Endothelial cell of umbilical vein (primary cell): ENCODE measurements around the gene TBP. TPM values are rescaled to one million over a fixed set of nuclear protein-coding genes. Genes with fewer than 3 reads are reported as not detected.

Source experiments
- BruUV-seq: library from RNA; stranded (reverse); fragments of 400-500 nt; replicated peaks from 2 replicates; lab custom pipeline; 2021; lab: Mats Ljungman, UMichigan
- CTCF ChIA-PET: fragments of 300-600, 350-600 bp; sonication (Branson Sonifier 250); formaldehyde crosslinking; loops from one replicate; lab custom pipeline; 2021; ENCODE audit warnings: antibody characterized with exemption, inconsistent platforms; lab: Charles Lee
- POLR2A ChIA-PET: fragments of 300-600, 350-600 bp; sonication (Branson Sonifier 250); formaldehyde crosslinking; loops from one replicate; lab custom pipeline; 2021; ENCODE audit warnings: antibody characterized with exemption, inconsistent platforms; lab: Charles Lee
- DNase-seq: peaks from one replicate; pipeline ENCODE4 v3.0.0-alpha.2; 2011; ENCODE audit warnings: low read depth, low spot score
- FAIRE-seq: peaks from 2 replicates; lab custom pipeline; 2011; peaks lifted over from hg19 to GRCh38; lab: Jason Lieb, UNC
- H2AFZ ChIP-seq: 2 replicates; pipeline ENCODE4 v1.6.0; 2012; ENCODE audit warnings: low read depth, low read length, control low read depth, inconsistent platforms
- H3K27ac ChIP-seq: 2 replicates; pipeline ENCODE4 v1.5.1; 2011; ENCODE audit warnings: low read depth, mild to moderate bottlenecking, control low read depth, low read length, moderate library complexity; ENCODE audit not compliant: insufficient read depth
- H3K27me3 ChIP-seq, 2 experiments: 2 replicates each; pipeline versions ENCODE4 v1.6.0 to v1.6.1; 2011; ENCODE audit warnings: low read length in 2 of 2, mixed read lengths in 1 of 2; ENCODE audit not compliant: control insufficient read depth in 2 of 2, insufficient read depth in 2 of 2
- H3K36me3 ChIP-seq, 2 experiments: 2 replicates in 1 of 2; 3 replicates in 1 of 2; pipeline ENCODE4 v1.5.1; 2011; ENCODE audit warnings: low read length in 2 of 2, mild to moderate bottlenecking in 1 of 2, moderate library complexity in 1 of 2; ENCODE audit not compliant: control insufficient read depth in 2 of 2, insufficient read depth in 2 of 2; ENCODE audit errors: extremely low read depth in 1 of 2
- H3K4me1 ChIP-seq: 3 replicates; pipeline ENCODE4 v1.5.1; 2011; ENCODE audit warnings: mild to moderate bottlenecking, low read length; ENCODE audit not compliant: control insufficient read depth, insufficient read depth; ENCODE audit errors: extremely low read depth
- H3K4me2 ChIP-seq: 2 replicates; pipeline ENCODE4 v1.6.1; 2011; ENCODE audit warnings: low read length, control low read depth, mixed read lengths; ENCODE audit not compliant: insufficient read depth
- H3K4me3 ChIP-seq, 3 experiments: fragments of 200-600 bp in 1 of 3; sonication (generic), shearing (Covaris generic) in 1 of 3; replicated peaks in 1 of 3; 2 replicates each; pipeline ENCODE4 v1.5.1; 2011 to 2016; ENCODE audit warnings: control low read depth in 3 of 3, low read length in 3 of 3, mild to moderate bottlenecking in 2 of 3, inconsistent platforms in 1 of 3, low read depth in 1 of 3, moderate library complexity in 1 of 3; ENCODE audit not compliant: insufficient read depth in 1 of 3
- H3K79me2 ChIP-seq: 2 replicates; pipeline ENCODE4 v1.6.0; 2012; ENCODE audit warnings: low read length, inconsistent platforms; ENCODE audit not compliant: control insufficient read depth, insufficient read depth
- H3K9ac ChIP-seq: replicated peaks from 2 replicates; pipeline ENCODE3; 2011; ENCODE audit warnings: low read length, control low read depth; ENCODE audit not compliant: insufficient read depth; ENCODE audit errors: extremely low read depth
- H3K9me1 ChIP-seq: replicated peaks from 3 replicates; pipeline ENCODE4 v1.6.0; 2011; ENCODE audit warnings: mild to moderate bottlenecking, low read length; ENCODE audit not compliant: control insufficient read depth, insufficient read depth; ENCODE audit errors: extremely low read depth
- H3K9me3 ChIP-seq: replicated peaks from 2 replicates; pipeline ENCODE4 v1.5.1; 2012; ENCODE audit warnings: low read length, inconsistent platforms; ENCODE audit not compliant: control insufficient read depth, insufficient read depth
- H4K20me1 ChIP-seq: replicated peaks from 2 replicates; pipeline ENCODE3; 2011; ENCODE audit warnings: mild to moderate bottlenecking, low read length; ENCODE audit not compliant: control insufficient read depth, insufficient read depth; ENCODE audit errors: extremely low read depth
- EZH2 ChIP-seq: IDR thresholded peaks from 2 replicates; pipeline ENCODE4 v1.6.1; 2012; ENCODE audit warnings: borderline replicate concordance, low read depth, mild to moderate bottlenecking, moderate library complexity, low read length, inconsistent platforms; ENCODE audit not compliant: severe bottlenecking
- FOS ChIP-seq: IDR thresholded peaks from 2 replicates; pipeline ENCODE4 v1.6.1; 2011; ENCODE audit warnings: mild to moderate bottlenecking, low read length, moderate library complexity, borderline replicate concordance; ENCODE audit not compliant: insufficient read depth
- GATA2 ChIP-seq: IDR thresholded peaks from 2 replicates; pipeline ENCODE4 v1.7.0; 2011; ENCODE audit warnings: low read depth, mild to moderate bottlenecking, moderate library complexity, mixed read lengths, low read length; ENCODE audit not compliant: insufficient read length, insufficient read depth
- JUN ChIP-seq: IDR thresholded peaks from 2 replicates; pipeline ENCODE4 v1.6.1; 2011; ENCODE audit warnings: borderline replicate concordance, low read depth; ENCODE audit not compliant: insufficient read length, insufficient read depth
- MYC ChIP-seq: IDR thresholded peaks from one replicate; pipeline ENCODE4 v1.6.1; 2011; ENCODE audit warnings: mild to moderate bottlenecking, low read depth, low read length
- POLR2A ChIP-seq: IDR thresholded peaks from 2 replicates; pipeline ENCODE4 v1.6.1; 2012; ENCODE audit warnings: low read depth, mild to moderate bottlenecking, control low read depth, low read length
- POLR2AphosphoS5 ChIP-seq: IDR thresholded peaks from 2 replicates; pipeline ENCODE4 v1.6.1; 2012; ENCODE audit warnings: low read depth, mild to moderate bottlenecking, control low read depth, low read length, moderate library complexity; ENCODE audit not compliant: insufficient read depth
- dilution Hi-C: fragments of 300-500 bp; cut with MboI; formaldehyde crosslinking; loops from one replicate; pipeline ENCODE4 v1.15.0; 2019; ENCODE audit warnings: low sequenced_read_pairs; ENCODE audit not compliant: extremely low pct_ligation_motif_present
- intact Hi-C: fragments of 100-400 bp; cut with micrococcal nuclease; formaldehyde crosslinking; loops from one replicate; pipeline ENCODE4 v1.10.0; 2022
- polyA plus RNA-seq, 4 experiments: library from polyadenylated mRNA; depleted of rRNA in 3 of 4; stranded (reverse) in 3 of 4; unstranded in 1 of 4; fragments of >200 nt; gene quantifications; 2 replicates each; pipeline versions ENCODE4 v1.2.1 to v1.2.3, GENCODE V29; 2011 to 2012; ENCODE audit warnings: missing spikeins in 1 of 4
- total RNA-seq: library from RNA; stranded (reverse); gene quantifications from 2 replicates; pipeline ENCODE4 v1.2.3, GENCODE V29; 2021
- TF ChIP-seq, protein P1 (sequence below): IDR thresholded peaks from 2 replicates; pipeline ENCODE4 v1.6.1; 2011; ENCODE audit not compliant: insufficient read depth, insufficient read length
- TF ChIP-seq, protein P2 (sequence below), 2 donors: IDR thresholded peaks; 1 replicate in 1 of 2; 2 replicates in 1 of 2; pipeline ENCODE4 v1.5.1; 2011; ENCODE audit warnings: low read length in 2 of 2, mild to moderate bottlenecking in 2 of 2, moderate library complexity in 2 of 2, control low read depth in 1 of 2, inconsistent platforms in 1 of 2, low read depth in 1 of 2; ENCODE audit not compliant: insufficient read depth in 1 of 2; ENCODE audit errors: extremely low read depth in 1 of 2

Gene TBP
- total and polyA plus RNA-seq, 2 donors (not counting 3 experiments of a cell fraction or from before 2014, with no cell fraction given) = 17.5 to 17.7 TPM

- H3K9ac ChIP-seq = no peak overlapping the region
- intact Hi-C loops = loop anchor here (10.0 kb wide), 1 partner anchor 357 kb away; no protein-coding TSS in a partner anchor
- H2AFZ ChIP-seq = no peak overlapping the region
- no peaks in the 10 kb centered on the region for H4K20me1 ChIP-seq
- no peaks in the 10 kb centered on the region for H3K9me1 ChIP-seq
- H3K4me2 ChIP-seq = no peak overlapping the region
- no peak overlapping the region for H3K27ac ChIP-seq
- FAIRE-seq = no peak
- no TSS peak for BruUV-seq
- POLR2A ChIA-PET = no interaction called here
- no peaks in the 10 kb centered on the region for H3K79me2 ChIP-seq
- H3K27me3 ChIP-seq = no peaks in the 10 kb centered on the region
- no peak for DNase-seq
- TF ChIP-seq GATA2 (no peak), FOS (no peak), EZH2 (no peak), POLR2A (no peak), MYC (no peak), POLR2AphosphoS5 (no peak), JUN (no peak)
- TF ChIP-seq, protein P1, sequence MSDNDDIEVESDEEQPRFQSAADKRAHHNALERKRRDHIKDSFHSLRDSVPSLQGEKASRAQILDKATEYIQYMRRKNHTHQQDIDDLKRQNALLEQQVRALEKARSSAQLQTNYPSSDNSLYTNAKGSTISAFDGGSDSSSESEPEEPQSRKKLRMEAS = no peak
- TF ChIP-seq, protein P2, sequence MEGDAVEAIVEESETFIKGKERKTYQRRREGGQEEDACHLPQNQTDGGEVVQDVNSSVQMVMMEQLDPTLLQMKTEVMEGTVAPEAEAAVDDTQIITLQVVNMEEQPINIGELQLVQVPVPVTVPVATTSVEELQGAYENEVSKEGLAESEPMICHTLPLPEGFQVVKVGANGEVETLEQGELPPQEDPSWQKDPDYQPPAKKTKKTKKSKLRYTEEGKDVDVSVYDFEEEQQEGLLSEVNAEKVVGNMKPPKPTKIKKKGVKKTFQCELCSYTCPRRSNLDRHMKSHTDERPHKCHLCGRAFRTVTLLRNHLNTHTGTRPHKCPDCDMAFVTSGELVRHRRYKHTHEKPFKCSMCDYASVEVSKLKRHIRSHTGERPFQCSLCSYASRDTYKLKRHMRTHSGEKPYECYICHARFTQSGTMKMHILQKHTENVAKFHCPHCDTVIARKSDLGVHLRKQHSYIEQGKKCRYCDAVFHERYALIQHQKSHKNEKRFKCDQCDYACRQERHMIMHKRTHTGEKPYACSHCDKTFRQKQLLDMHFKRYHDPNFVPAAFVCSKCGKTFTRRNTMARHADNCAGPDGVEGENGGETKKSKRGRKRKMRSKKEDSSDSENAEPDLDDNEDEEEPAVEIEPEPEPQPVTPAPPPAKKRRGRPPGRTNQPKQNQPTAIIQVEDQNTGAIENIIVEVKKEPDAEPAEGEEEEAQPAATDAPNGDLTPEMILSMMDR (IDR thresholded peaks at IDR 0.05; ENCODE audit: extremely low read depth in 1 of 2, insufficient read depth in 1 of 2, low read depth in 1 of 2, low read length in 2 of 2) = no peak
- no peaks in the 10 kb centered on the region for H3K9me3 ChIP-seq
- dilution Hi-C loops = no loop called here
- H3K4me3 ChIP-seq = no peak overlapping the region
- no peaks in the 10 kb centered on the region for H3K4me1 ChIP-seq
- H3K36me3 ChIP-seq = no peaks in the 10 kb centered on the region
- CTCF ChIA-PET = interaction anchor here (1.2 to 1.5 kb wide), 2 partner anchors 680 to 1618 kb away, joined by 3 to 9 read pairs; no protein-coding TSS in a partner anchor
Observed at GRCh38 chr6:170512249-170512648, 41.9 kb upstream of the TBP start.
